Activated CD8-positive, alpha-beta T cell treated with anti-CD3 and anti-CD28 coated beads for 36 hours (primary cell): ENCODE results near the gene CTCFL. TPM values are rescaled to one million over a fixed set of nuclear protein-coding genes. Genes with fewer than 3 reads are reported as not detected.

ENCODE experiments used
- ATAC-seq: fragments of 200-7000 bp; cut with Tn5 transposase; one replicate; pipeline ENCODE4 v1.10.0; 2021; ENCODE audit warnings: mild to moderate bottlenecking, moderate library complexity
- CTCF ChIA-PET: fragments of 350-600 bp; sonication (Branson Sonifier 250); formaldehyde crosslinking; loops from one replicate; lab custom pipeline; 2021; ENCODE audit warnings: antibody characterized with exemption; lab: Charles Lee
- POLR2A ChIA-PET: fragments of 350-600 bp; sonication (Branson Sonifier 250); formaldehyde crosslinking; loops from one replicate; lab custom pipeline; 2021; ENCODE audit warnings: antibody characterized with exemption; lab: Charles Lee
- DNase-seq: peaks from one replicate; pipeline ENCODE4 v3.0.0-alpha.2; 2020
- H3K27ac Mint-ChIP-seq: one replicate; pipeline ENCODE4 v1.8.0; 2021; ENCODE audit warnings: mild to moderate bottlenecking, mixed read lengths
- H3K27me3 Mint-ChIP-seq: one replicate; pipeline ENCODE4 v1.8.0; 2021; ENCODE audit warnings: mixed read lengths
- H3K36me3 Mint-ChIP-seq: one replicate; pipeline ENCODE4 v1.8.0; 2021; ENCODE audit warnings: low read depth, mixed read lengths
- H3K4me1 Mint-ChIP-seq: one replicate; pipeline ENCODE4 v1.8.0; 2021; ENCODE audit warnings: low read depth, mixed read lengths
- H3K4me3 Mint-ChIP-seq: one replicate; pipeline ENCODE4 v1.8.0; 2021; ENCODE audit warnings: mild to moderate bottlenecking, moderate library complexity, mixed read lengths
- H3K9me3 Mint-ChIP-seq: one replicate; pipeline ENCODE4 v1.8.0; 2021; ENCODE audit warnings: mixed read lengths
- intact Hi-C: fragments of 100-400 bp; cut with micrococcal nuclease; formaldehyde crosslinking; loops from one replicate; pipeline ENCODE4 v1.10.0; 2022
- total RNA-seq, 2 experiments: library from RNA; stranded (reverse); gene quantifications; one replicate each; pipeline ENCODE4 v1.2.3, GENCODE V29; 2021
- TF ChIP-seq, protein P1 (sequence below): fragments of 200-600 bp; IDR thresholded peaks from one replicate; pipeline ENCODE4 v1.8.0; 2022; ENCODE audit warnings: antibody characterized with exemption, mild to moderate bottlenecking

CTCFL gene
- total RNA-seq, 2 experiments from 2014 or later, result not detected

DNA sequence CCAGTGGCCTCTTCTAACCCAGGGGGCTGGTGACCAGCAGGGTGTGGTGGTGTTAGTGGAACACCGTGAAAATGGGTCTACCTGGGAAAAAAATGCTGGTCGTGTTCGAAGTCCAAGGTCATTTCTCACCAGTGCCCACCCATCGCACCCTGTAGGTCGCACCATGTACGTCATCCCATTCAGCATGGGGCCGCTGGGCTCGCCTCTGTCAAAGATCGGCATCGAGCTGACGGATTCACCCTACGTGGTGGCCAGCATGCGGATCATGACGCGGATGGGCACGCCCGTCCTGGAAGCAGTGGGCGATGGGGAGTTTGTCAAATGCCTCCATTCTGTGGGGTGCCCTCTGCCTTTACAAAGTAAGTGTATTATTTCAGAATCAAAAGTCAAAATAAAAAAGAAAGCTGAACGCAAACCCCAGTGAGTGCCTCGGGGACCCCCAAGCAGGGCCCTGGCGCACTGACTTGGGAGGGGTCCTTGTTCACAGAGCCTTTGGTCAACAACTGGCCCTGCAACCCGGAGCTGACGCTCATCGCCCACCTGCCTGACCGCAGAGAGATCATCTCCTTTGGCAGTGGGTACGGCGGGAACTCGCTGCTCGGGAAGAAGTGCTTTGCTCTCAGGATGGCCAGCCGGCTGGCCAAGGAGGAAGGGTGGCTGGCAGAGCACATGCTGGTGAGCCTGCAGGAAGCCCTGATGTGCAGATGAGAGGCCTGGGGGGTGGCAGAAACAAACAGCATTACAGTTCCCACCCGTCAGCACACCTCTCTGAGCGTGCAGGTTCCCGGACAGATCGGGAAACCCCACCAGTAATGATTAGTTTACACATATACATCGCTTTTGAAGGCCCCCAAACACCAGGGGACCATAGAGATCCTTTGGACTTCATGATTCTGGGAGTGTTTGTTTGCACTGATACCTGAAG, 37.9 kb upstream of the CTCFL start:
- ChIA-PET CTCF (interaction anchor here (2.1 kb wide), 1 partner anchor 12 kb away, joined by 5 read pairs; no protein-coding TSS in a partner anchor), POLR2A (no interaction called here)
- peaks cover 10% of the 10 kb centered on the region for H3K27me3 Mint-ChIP-seq
- no peak overlapping the region for H3K27ac Mint-ChIP-seq
- H3K9me3 Mint-ChIP-seq, result no peaks in the 10 kb centered on the region
- intact Hi-C loops, result no loop called here
- TF ChIP-seq, protein P1, sequence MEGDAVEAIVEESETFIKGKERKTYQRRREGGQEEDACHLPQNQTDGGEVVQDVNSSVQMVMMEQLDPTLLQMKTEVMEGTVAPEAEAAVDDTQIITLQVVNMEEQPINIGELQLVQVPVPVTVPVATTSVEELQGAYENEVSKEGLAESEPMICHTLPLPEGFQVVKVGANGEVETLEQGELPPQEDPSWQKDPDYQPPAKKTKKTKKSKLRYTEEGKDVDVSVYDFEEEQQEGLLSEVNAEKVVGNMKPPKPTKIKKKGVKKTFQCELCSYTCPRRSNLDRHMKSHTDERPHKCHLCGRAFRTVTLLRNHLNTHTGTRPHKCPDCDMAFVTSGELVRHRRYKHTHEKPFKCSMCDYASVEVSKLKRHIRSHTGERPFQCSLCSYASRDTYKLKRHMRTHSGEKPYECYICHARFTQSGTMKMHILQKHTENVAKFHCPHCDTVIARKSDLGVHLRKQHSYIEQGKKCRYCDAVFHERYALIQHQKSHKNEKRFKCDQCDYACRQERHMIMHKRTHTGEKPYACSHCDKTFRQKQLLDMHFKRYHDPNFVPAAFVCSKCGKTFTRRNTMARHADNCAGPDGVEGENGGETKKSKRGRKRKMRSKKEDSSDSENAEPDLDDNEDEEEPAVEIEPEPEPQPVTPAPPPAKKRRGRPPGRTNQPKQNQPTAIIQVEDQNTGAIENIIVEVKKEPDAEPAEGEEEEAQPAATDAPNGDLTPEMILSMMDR, result no peak
- no peaks in the 10 kb centered on the region for H3K36me3 Mint-ChIP-seq
- no peaks in the 10 kb centered on the region for H3K4me1 Mint-ChIP-seq
- H3K4me3 Mint-ChIP-seq, result no peak overlapping the region
- ATAC-seq (no peak), DNase-seq (no peak)

- POLR2A ChIA-PET, result no interaction called here
- Mint-ChIP-seq H3K9me3 (no peaks in the 10 kb centered on the region), H3K4me3 (no peak overlapping the region), H3K27me3 (peaks cover 15% of the 10 kb centered on the region), H3K27ac (no peak overlapping the region), H3K36me3 (no peaks in the 10 kb centered on the region), H3K4me1 (no peaks in the 10 kb centered on the region)
- ATAC-seq (no peak), DNase-seq (no peak)
- CTCF ChIA-PET, result interaction anchor here (1.1 to 2.1 kb wide), 3 partner anchors 14 to 526 kb away, joined by 3 to 5 read pairs (median 3); no protein-coding TSS in a partner anchor
- intact Hi-C loops, result no loop called here
- TF ChIP-seq, protein P1, result no peak
Observed at GRCh38 chr20:57561356-57562279, 36.7 kb upstream of the CTCFL start.

DNA sequence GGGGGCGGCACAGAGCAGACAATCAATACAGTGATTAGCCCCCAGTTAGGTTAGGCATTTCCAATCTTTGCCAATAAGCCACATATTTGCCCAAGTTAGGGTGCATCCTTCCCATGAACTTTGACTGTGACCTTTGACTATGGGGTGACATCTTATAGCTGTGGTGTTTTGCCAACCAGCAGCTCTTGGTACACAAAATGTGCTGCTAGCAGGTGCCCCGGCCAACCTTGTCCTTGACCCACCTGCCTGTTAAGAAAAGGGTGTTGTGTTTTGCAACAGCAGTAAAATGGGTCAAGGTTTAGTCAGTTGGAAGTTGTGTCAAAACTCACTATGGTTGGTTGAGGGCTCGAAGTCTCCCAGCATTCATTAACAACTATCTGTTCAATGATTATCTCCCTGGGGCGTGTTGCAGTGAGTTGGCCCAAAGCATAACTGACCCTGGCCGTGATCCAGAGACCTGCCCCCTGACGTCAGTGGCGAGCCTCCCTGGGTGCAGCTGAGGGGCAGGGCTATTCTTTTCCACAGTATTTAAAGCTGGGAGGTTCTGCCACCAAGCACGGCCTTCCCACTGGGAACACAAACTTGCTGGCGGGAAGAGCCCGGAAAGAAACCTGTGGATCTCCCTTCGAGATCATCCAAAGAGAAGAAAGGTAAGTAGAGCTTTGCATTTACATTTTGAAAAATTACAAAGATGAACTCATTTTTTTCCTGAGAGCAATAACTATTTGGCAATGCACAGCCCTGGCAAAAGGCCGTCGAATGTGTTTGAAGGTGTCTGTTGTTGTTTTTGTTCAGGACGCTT, 35.8 kb upstream of the CTCFL start, which contains the start of gene PCK1:
Gene PCK1, plus strand, starts transcription at position 557 of the 802 bp plus-strand sequence. CDS start 302 bp downstream, outside the sequence.
- intact Hi-C loops, result no loop called here
- H3K27ac Mint-ChIP-seq, result no peak within 1 kb of the TSS
- H3K4me1 Mint-ChIP-seq, result no peaks in the 10 kb centered on the region
- H3K27me3 Mint-ChIP-seq, result peaks cover 21% of the 10 kb centered on the region
- POLR2A ChIA-PET, result no interaction called here
- no peaks in the 10 kb centered on the region for H3K36me3 Mint-ChIP-seq
- no peak within 1 kb of the TSS for H3K4me3 Mint-ChIP-seq
- TF ChIP-seq, protein P1, result no peak
- no peaks in the 10 kb centered on the region for H3K9me3 Mint-ChIP-seq
- CTCF ChIA-PET, result interaction anchor here (1.2 to 2.1 kb wide), 2 partner anchors 14 to 527 kb away, joined by 3 to 5 read pairs; no protein-coding TSS in a partner anchor
- DNase-seq, result no peak
- ATAC-seq, result no peak

DNA sequence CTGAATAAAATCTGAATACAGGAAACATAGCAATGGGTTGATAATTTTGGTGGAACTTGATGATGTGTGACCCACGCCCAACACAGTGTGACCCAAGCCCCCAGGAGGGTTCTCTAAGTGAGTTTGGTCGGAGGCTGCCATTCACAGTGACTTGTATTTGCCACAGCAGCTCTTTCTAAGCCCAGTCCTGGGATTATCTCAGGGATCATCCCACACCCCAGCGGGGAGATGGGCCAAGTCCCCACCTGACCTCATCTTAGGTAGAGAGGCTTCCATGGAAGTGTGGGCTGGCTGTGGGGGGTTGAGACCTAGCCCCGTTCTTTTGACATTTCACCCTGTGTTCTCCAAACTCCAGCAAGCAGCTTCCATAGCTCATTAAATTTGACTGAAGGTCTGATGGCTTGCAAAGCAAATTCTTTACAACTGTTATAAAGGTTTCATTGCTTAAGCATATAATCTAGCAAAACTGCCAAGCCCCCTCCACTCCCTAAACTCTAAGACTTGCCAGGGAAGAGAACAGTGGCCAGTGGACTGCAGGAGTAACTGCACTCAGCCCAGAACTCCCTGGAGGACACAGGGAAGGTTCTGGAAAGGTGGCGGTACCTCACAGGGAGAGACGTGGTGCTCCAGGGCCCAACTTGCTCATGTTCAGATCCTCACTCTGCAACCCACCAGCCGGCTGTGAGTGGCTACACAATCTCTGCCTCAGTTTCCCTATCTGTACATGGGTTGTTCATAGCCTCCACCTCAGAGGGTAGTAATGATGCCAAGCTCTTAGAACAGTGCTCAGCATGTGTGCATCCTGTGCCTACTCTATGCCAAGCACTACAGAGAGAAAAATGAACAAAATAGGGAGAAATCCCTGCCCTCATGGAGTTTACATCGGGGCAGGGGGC, 35.0 kb upstream of the CTCFL start:
- ChIA-PET POLR2A (no interaction called here), CTCF (no interaction called here)
- ATAC-seq (no peak), DNase-seq (no peak)
- TF ChIP-seq, protein P1, result no peak
- Mint-ChIP-seq H3K27ac (no peak overlapping the region), H3K27me3 (peaks cover 21% of the 10 kb centered on the region), H3K36me3 (no peaks in the 10 kb centered on the region), H3K4me1 (no peaks in the 10 kb centered on the region), H3K9me3 (no peaks in the 10 kb centered on the region), H3K4me3 (no peak overlapping the region)
- intact Hi-C loops, result no loop called here
